Activated CD4-positive, CD25-positive, alpha-beta regulatory T cell treated with anti-CD3 and anti-CD28 coated beads, Interleukin-2, amount 50 U/mL, for 24 hours (primary cell): ENCODE data around the gene PMPCA.
"Not testable (repeated sequence)": the region's sequence is repeated elsewhere in the genome, so short reads cannot be mapped to it uniquely, and the experiment has no call there.

Experiments used
- ATAC-seq, 2 donors: fragments of 150-1000 bp; cut with Tn5 transposase; one replicate each; pipeline ENCODE4 v1.10.0; 2021; ENCODE audit warnings: mild to moderate bottlenecking in 1 of 2, moderate library complexity in 1 of 2

Gene PMPCA

DNA sequence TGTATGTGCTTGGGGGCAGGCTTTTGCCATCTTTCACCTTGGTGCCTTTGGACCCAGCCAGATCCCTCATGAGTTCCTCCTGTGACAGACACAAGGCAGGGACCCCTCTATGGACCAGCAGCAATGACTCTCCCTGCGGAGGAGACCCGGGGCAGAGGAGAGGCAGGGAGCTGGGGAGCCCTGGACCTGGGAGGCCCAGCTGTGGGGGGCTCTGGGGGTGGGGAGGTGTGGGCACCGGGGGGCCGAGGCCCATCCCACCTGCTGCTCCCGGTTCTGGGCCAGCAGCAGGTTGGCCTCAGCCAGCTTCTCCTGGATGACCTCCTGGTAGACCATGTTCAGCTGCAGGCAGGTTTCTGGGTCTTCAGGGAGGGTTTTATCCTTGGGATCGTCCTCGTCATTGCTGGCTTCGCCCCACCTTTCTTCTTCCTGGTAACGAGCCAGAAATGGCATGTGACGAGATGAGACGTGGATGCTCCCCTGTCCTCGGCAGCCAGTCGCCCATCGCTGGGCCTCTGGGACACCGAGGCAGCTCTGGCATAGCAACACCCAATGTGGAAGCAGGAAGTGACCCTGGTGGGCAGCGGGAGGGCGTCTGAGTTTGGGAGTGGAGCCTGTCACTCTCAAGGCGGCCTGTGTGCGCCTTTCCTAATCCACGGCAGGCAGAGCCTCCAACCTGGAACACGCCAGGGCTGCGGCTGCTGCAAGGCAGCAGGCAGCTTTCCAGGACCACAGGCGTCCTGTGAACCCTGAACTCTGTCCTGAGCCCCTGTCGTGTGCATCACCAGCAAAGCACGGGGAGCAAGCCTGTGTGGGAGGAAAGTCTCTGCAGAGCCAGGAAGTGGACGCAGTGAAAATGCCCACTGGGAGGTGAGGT lies 14.9 kb upstream of the PMPCA start:
- no peak for ATAC-seq

DNA sequence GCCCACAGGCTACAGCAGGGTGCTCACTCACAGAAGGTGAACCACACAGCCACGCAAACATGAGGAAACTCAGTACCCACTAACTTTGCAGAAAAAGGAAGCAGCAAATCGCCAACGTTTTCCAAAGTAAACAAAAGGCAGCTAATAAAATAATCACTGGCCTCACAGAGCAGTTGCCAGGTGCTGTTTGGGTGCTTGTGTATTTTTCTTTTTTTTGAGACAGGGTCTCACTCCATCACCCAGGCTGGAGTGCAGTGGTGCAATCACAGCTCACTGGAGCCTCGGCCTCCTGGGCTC lies 14.3 kb upstream of the PMPCA start:
- no peak for ATAC-seq

DNA sequence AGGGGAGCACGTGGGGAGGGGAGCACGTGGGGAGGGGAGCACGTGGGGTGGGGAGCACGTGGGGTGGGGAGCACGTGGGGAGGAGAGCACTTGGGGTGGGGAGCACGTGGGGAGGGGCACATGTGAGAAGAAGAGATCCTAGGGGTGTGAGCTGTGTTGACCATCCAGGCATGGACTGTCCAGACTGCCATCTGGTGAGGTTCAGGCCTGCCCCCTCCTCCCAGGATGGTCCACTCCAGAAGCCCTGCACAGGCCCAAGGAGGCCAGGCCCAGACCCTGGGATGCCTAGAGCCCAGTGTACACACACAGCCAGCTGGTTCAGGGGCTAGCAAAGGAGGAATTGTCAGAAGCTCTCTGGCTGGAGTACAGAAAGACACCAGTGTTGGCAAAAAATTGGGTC lies 12.8 kb upstream of the PMPCA start:
- ATAC-seq, result no peak

DNA sequence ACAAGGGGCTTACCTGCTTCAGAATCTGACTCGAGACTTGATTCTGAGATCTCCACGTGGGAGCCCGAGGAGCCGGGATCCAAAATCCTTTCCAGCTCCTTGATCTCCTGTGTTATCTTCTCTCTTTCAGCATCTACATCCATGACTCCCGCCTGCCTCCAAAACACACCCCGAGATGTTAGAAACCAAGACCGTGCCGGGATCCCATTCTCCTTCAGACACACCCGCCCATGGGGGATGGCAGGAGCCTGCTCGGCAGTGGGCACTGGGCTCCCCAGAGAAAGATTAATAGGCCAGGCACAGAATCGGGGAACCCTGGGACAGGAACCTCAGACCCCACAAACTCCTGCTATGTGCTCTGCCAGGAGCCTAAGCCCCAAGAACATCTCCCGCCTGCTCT lies 12.2 kb upstream of the PMPCA start:
- no peak for ATAC-seq

DNA sequence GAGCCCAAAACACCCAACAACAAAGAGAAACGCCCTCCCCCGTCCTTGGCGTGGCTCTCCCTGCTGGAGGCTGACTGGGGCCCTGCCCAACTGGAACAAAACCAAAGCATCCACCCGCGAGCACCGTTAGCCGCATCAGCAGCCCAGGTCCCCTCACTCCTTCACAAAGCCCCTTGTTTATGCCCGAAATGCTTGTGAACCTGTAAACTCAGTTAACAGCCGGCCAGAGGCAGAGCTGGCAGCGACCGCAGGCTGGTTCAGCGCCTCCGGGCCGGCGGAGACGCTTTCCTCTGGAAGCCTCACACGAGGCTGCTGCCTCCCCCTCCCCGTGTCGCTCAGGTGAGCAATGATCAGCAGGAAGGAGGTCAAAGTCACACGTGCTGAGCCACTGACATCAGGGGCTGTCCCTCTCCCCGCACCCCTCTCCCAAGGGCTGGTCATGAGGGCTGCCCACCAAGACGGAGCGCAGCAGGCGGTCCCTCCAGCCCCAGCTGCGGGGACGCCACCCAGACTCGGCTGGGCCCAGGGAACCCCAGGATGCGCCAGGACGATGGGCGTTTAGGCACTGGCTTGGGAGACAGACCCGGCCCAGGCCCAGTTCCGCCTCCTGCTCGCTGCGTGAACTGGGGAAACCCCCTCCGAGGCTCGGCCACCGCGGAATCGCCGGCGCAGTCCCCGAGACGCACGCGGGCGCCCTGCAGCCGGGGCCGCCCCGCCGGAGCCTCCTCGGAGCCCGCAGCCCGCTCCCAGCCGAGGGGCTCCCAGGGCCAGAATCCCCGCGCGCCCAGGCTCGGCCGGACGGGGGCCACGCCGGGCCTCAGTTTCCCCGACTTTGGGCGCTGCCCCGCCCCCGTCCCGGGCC lies 11.1 kb upstream of the PMPCA start:
- peak; percentile 18 to 31 for ATAC-seq

DNA sequence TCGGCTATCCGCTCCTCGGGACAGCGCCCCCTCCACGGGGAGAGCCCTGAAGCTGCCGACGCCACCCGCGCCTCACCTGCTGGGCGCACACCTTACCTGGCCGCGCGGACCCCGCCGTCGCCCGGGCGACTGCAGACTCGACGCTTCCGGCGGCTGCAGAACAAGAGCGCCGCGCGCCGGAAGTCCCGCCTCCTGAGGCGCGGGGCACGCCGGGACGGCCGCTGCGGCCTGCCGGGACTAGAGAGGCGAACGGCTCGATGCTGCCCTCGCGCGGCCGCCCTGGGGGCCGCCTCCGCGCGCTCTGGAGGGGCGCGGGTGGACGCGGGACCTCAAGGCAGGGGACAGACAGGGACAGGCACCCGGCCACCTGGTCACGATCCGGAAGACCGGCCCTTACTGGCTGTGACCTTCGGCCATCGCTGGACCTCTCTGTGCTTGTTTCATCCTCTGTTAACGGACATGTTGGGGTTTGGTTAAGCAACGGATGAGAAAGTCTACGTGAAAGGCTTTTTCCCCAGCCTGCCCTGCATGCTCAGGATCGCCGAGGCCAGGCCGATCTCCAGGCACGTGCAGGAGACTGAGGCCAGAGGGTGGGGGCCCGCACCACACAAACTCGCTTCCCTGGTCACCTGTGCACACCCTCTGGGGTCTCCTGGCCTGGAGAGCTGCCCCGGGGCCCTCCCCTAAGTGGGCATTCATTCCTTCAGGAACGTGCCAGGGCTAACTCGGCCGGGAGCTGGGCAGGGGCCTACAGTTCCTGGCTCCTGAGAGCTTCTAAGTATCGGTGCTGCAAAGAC lies 10.2 kb upstream of the PMPCA start, which contains the start of gene SNAPC4:
Gene SNAPC4 (minus strand): TSS at position 133 of the 797 bp plus-strand sequence. CDS start 1,742 bp downstream, outside the sequence.
- peak; percentile 64 to 68 for ATAC-seq

DNA sequence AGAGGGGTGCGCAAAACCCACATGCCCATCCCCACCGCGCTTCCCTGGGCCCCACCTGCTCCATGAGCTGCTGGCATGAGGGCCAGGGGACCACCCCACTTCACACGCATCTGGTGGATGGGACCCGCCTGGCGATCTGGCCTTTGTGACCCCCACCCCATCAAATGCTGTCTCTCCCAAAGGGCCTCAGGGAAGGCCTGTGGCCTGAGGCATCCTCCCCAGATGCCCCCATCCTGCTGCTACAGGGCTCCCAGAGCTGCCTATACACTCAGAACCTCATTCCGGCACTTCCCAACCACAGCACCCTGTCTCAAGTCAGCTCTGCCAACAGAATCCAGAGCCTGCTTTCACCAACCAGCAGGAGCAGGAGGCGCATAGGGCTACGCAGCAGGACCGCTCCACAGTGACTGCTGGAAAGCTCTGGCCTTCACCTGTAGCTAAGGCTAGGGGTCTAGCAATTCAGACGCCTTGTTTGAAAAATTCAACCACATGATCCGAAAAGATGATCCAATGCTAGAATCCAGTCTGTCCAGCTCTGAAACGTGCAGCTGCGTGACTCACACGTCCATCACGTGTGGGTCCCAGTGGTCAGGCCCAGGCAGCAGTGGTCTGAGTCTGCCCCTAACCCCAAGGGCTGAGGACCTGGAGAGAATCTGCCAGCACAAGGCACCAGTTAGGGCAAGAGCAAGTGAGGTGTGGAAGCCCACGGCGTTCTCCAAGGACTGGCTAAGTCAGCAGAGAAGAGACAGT lies 9.1 kb upstream of the PMPCA start:
- ATAC-seq, result no peak

DNA sequence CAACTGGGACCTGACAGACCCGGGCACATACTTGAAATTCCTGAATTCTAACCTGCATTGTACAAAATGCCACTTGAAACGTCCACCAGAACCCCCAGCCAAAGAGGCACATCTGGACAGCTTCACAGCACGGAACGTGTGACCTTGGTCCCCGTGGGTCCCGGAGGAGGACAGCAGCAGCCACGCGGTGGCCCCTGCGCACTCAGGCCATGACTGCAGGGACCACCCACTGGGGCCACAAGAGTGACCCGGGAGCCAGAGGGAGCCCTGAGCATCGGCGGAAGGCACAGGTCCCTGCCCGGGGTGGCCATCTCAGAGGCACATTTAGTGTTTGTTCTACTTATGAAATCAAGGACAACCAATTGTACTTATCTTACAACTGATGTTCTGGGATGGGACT lies 8.4 kb upstream of the PMPCA start:
- ATAC-seq, result no peak

DNA sequence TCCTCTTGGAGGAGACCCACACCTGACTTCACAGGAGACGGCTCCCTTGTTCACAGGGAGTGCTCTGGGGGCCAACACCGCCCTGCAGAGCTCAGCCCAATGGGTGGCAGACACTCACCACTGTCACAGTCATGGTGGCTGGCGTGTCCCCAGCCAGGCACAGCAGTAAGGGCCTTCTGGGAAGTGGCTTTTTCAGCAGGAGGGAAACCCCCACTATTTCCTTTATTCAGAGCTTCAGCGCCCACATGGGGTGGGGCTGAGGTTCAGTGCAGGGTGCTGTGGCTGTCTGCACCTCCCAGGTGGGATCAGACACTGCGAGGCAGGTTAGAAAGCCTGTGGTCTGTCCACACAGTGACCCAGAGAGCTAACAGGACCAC lies 6.9 kb upstream of the PMPCA start:
- ATAC-seq, result peak; percentile 81

DNA sequence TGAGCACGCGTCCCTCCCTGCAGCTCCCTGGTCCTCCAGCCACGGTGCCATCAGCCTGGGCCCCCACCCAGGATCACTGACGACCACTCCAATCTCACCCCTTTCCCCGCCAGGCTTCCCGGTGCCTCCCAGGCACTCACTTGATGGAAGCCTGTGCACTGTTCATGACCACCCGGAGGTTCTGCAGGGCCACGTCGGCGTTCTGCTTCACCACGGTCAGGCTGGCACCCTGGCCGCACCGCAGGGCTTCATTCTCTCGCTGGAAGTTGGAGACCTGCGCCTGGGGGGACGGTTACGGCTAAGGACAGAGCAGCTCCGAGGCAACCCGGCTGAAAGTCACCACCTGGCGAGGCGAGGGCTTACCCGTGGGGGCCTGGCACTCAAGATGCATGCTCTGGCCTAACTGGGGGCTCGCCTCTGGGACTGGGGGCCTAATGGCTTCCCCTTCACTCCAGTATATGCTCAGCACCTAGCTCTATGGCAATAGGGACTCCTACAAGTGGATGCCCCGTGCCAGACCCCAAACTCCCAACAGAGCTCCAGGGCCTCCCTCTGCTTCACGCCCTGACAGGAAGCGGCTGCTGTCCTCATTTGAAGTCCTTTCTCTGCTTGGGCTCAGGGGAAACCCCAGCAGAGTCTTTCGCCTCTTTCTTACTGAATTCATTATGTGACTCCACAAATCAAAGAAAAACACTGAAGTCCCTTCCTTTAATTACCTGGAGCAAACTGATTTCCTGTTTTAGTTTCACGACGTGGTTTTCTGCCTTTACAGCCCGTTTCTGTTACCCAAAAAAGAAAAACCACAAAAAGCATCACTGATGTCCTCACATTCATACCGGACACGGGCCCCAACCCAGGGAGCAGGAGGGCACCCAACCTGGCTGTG lies 6.3 kb upstream of the PMPCA start:
- peak; percentile 31 to 40 for ATAC-seq

DNA sequence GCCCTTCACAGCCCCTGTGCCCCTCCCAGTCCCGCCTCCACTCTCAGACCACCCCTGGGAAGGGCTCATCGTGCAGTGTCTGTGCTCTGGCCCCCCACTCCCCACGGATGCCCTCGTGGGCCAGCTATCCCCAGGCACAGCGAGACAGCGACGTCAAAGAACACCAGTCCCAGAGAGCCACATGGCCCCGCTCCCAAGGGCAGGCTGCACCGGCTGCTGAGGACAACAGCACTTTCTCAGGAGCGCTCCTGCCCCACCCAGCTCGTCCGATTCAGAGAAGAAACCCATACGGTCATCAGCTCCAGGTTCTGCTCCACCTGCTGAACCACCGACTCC lies 5.7 kb upstream of the PMPCA start:
- no peak for ATAC-seq

DNA sequence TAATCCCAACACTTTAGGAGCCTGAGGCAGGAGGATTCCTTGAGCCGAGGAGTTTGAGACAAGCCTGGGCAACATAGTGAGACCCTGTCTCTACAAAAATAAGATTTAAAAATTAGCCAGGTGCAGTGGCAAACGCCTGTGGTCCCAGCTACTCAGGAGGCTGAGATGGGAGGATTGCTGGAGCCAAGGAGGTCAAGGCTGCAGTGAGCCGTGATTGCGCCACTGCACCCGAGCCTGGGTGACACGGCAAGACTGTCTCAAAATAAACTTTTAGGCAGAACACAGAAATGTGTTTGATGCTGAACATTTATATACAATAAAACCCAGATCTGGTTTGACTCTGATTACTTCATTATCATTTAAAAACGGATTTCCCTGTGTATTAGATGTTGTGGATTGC lies 5.0 kb upstream of the PMPCA start:
- no peak for ATAC-seq

DNA sequence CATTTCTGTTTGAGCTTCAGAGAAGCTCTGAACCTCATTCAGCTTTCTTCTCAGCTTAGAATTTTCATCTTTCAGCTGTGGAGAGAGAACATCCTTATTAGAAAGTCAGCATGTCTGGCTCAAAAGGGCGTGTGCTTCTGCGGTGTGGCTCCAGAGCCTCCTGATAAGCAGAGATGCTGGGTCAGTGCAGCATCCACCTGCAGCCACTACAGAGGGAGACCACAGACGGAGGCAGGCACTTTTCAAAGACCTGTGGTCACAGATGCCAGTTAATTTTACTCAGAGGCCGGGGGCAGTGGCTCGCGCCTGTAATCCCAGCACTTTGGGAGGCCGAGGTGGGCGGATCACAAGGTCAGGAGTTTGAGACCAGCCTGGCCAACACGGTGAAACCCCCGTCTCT lies 4.6 kb upstream of the PMPCA start:
- not testable (repeated sequence) for ATAC-seq

DNA sequence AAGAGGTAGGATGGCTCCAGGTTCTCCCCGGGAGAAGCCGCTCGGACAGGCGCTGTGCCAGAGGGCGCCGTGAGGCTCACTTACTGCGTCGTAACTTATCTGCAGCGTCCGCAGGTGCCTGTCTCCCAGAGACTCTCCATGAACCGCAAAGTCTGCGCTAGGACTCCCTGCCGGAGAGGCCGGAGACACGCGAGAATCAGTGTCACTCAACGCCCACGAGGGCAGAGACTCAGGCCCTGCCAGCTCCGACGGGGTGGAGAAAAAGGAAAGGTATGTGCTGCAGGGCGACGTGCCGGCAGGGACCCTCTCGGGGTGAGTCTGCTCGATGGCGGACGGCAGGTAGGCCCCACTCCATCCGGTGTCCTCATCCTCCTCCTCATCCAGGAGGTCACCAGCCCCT lies 3.4 kb upstream of the PMPCA start:
- not testable (repeated sequence) for ATAC-seq

DNA sequence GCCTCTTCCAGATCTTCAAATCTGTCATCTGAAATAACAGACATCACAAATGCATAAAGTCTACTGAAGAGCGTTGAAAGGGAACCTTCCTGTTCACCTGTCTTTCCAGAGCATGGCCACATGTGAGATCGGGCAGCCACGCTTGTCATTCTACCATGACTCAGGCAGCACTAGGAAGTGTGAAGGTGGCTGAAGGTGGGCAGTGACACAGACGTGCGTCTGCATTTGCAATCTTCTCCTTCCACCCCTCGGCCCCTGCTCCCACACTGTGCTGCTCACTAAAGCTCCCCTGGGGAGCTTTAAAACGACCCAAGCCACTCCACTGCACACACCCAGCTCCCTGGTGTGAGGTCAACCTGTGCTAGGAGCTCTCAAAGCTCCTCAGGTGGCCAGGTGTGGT lies 2.5 kb upstream of the PMPCA start:
- ATAC-seq, result no peak

DNA sequence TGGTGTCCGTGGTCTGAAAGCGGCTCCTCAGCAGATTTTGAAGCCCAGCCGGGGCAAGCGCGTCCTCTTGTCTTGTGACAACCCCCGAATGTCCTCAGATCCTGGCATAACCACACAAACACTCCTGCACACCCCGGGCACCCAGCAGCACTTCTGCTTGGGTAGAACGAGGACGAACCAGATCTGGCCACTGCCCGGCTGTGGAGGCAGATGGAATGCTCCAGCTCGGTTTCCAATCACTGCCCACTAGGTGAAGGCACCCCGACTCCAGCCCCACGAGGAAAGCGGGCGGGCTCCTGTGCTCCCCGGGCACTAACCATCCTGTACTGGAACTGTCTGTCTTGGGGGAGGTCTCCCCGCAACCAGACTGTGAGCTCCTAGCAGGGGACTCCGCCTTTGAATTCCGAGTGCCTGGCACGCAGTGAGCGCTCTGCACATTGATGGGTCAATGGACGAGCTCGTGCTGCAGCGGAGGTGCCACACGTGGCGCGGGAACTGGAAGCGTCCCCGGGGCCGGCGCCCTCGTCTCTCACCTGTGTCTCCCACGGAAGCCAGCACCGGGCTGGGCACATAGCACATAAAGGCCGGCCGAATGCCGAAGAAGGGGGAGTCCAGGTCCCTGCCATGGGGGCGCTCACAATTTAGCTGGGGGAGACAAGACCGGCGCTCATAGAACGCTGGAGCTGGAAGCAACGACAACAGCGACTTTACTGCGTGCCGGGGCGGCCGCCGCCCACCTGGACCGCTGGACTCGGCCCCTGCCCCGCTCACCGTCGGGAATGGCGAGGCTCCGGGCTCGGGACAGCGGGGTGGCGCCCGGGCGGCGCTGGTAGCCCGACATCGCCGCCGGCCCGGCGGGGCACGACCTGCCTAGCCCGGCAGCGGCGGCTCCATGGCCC lies 652 bp upstream of the PMPCA start:
- ATAC-seq, result peak; percentile 39 to 42

DNA sequence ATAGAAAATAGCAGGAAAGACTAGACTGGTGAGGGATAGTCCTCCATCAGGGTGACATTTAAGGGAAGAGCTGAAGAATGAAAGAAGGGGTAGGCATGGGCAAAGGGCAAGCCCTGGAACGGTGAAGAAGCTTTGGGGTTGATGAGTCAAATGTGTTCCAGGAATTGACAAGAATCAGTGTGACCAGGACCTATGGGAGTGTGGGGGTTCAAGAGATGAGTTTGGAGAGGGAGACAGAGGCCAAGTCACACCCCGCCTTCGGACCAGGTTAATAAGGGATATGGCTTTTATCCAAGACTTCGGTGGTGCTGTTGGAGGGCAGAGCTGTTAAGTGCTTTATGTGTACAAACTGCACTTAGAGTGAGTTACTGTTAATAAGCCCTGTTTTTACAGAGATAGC lies 920 bp downstream of the PMPCA start:
- ATAC-seq, result no peak

DNA sequence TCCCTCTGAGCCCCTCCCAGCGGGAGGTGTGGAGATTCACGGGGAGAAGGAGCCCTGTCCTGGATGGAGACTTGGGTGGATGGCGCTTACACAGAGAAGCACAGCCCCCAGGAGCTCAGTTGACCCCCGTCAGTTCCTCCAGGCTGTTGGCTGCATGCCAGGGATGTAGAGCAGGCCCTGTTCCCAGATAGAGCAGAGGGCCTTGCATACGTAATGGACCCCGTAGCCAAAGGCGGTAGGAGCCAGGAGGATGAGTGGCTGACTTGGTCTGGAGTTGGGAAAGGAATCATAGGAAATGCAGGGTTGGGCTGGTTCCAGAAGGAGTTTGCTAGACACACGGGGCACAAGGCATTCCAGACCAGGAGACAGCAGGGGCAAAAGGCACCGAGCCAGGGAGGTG lies 2.5 kb downstream of the PMPCA start:
- no peak for ATAC-seq

DNA sequence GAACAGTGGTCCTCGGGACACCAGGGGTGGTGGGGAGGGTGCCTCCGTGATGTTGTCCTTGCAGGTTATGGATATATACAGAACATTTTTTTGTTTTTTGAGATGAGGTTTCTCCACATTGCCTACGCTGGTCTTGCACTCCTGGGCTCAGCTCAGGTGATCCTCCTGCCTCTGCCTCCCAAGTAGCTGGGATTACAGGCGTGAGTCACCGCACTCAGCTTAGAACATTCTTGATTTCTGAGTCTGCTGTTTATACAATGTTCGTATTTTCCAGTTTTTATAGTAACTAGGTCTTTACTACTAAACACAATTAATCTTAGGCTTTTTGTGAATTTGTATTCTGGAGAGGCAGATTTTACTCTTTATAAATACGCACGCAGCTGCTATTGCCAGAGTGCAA lies 6.0 kb downstream of the PMPCA start:
- no peak for ATAC-seq

DNA sequence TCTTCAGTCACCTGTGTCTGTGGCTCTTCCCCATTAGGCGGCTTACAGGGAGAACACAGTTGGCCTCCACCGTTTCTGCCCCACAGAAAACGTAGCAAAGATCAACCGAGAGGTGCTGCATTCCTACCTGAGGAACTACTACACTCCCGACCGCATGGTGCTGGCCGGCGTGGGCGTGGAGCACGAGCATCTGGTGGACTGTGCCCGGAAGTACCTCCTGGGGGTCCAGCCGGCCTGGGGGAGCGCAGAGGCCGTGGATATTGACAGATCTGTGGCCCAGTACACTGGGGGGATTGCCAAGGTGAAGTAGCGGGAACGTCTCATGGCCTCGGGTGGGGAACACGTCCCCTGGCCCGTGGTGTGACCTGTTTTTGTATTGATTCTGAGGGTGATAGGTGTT lies 6.5 kb downstream of the PMPCA start:
- no peak for ATAC-seq
